ENCODE results near the gene RANGAP1. TPM values are rescaled to one million over a fixed set of nuclear protein-coding genes. Genes with fewer than 3 reads are reported as not detected.

Gene RANGAP1
- total RNA-seq, 4 donors from 2014 or later: 39.9 to 87.9 (median 65.5) TPM

DNA sequence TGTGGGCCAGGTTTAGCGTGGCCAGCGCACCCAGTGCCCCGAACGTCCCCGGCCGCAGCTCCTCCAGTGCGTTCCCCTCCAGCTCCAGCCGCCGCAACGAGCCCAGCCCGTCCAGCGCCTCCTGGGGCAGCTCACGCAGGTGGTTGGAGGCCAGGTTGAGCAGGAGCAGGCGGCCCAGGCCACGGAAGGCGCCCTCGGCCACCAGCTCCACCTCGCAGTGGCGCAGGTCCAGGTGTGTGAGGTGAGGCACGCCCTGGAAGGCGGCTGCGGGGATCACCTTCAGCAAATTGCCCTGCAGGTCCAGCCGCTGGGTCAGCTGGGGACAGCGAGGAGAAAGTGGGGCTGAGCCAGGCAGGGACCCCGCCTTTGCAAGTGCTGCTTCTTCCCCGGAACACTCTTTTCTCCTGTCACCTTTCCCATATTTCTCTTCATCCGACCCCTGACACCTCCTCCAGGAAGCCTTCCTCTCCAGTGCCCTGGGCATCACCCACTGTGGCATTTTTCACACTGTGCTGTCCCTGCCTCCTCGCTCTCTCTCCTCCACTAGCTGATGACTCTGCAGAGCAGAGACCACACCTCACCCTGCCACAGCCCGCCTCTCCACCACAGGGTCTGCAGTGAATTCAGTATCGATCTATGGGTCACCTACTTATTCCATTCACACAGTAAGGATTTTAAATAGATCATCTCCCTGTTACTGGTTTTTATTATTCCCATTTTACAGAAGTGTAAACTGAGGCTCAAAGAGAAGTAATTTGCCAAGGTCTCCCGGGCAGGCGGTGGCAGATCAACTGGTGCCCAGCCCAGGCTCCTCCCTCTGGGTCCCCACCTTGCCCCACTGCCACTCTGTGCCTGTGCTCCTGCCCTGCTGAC lies 47.2 kb downstream of the RANGAP1 start:
- Histone ChIP-seq H3K27me3 (no peaks in the 10 kb centered on the region), H3K36me3 (no peaks in the 10 kb centered on the region), H3K4me1 (peaks cover 23 to 29% (median 25%) of the 10 kb centered on the region in 4 donors), H3K9me3 (no peaks in the 10 kb centered on the region), H3K4me3 (peak overlapping the region; percentile 54 to 64 (median 58)), H3K27ac (replicated peaks in 1 of 4) (peak overlapping the region in 3 of 4 donors; percentile 16 to 69 (median 62))
- no peak for DNase-seq (ENCODE audit: extremely low spot score)
- TF ChIP-seq, protein P1, sequence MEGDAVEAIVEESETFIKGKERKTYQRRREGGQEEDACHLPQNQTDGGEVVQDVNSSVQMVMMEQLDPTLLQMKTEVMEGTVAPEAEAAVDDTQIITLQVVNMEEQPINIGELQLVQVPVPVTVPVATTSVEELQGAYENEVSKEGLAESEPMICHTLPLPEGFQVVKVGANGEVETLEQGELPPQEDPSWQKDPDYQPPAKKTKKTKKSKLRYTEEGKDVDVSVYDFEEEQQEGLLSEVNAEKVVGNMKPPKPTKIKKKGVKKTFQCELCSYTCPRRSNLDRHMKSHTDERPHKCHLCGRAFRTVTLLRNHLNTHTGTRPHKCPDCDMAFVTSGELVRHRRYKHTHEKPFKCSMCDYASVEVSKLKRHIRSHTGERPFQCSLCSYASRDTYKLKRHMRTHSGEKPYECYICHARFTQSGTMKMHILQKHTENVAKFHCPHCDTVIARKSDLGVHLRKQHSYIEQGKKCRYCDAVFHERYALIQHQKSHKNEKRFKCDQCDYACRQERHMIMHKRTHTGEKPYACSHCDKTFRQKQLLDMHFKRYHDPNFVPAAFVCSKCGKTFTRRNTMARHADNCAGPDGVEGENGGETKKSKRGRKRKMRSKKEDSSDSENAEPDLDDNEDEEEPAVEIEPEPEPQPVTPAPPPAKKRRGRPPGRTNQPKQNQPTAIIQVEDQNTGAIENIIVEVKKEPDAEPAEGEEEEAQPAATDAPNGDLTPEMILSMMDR (IDR thresholded peaks at IDR 0.05): no peak
- TF ChIP-seq POLR2A (IDR thresholded peaks at IDR 0.05; ENCODE audit: low read depth) (no peak), EP300 (IDR thresholded peaks at IDR 0.05) (no peak), POLR2AphosphoS5 (IDR thresholded peaks at IDR 0.05) (no peak)
- intact Hi-C loops (cut with DNase I): no loop called here
- WGBS: 90% methylated on average over 25 of the region's 32 CpGs

DNA sequence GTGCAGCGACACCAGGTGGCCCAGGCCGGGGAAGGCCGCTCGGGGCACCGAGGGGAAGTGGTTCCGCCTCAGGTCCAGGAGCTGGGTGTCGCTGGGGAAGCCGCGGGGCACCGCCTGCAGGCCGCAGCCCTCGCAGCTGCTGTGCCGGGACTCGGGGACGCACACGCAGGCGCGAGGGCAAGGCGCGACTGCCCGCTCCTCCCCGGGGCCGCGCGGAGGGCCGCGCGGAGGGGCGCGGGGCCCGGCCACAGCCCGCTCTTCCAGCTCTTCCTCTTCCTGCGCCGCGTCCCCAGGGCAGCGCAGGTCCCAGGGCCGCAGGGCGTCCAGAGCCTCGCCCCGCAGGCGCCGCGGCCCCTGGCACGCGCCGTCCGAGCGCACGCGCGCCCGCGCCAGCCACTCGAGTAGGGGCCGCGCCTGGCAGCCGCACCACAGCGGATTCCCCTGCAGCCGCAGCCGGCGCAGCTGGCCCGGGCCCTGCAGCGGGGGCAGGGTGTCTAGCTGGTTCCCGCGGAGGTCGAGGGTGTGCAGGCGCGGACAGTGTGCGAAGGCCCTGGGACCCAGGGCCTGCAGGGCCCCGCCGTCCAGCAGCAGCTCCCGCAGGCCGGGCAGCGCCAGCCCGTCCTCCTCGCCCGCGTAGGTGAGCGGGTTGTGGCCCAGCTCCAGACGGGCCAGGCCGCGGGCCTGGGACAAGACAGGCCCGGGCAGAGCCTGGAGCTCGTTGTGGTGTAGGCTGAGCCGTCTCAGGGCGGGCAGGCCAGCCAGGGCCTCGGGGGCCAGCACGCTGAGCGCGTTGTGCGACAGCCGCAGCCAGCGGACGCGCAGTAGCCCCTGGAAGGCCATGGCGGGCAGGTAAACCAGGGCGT lies 48.0 kb downstream of the RANGAP1 start:
- no peak for DNase-seq (ENCODE audit: extremely low spot score)
- Histone ChIP-seq H3K36me3 (no peaks in the 10 kb centered on the region), H3K4me3 (peak overlapping the region; percentile 54 to 64 (median 58)), H3K4me1 (peaks cover 24 to 29% (median 25%) of the 10 kb centered on the region in 4 donors), H3K27ac (replicated peaks in 1 of 4) (peak overlapping the region; percentile 33 to 64 (median 51)), H3K9me3 (no peaks in the 10 kb centered on the region), H3K27me3 (no peaks in the 10 kb centered on the region)
- intact Hi-C loops (cut with DNase I): no loop called here
- TF ChIP-seq, protein P1 (IDR thresholded peaks at IDR 0.05): peak; percentile 42 to 63 (median 45)
- TF ChIP-seq POLR2AphosphoS5 (IDR thresholded peaks at IDR 0.05): peak in 1 of 2 donors; percentile 33
- no peak for TF ChIP-seq POLR2A (IDR thresholded peaks at IDR 0.05; ENCODE audit: low read depth)
- WGBS: 11% methylated on average over 35 of the region's 97 CpGs

DNA sequence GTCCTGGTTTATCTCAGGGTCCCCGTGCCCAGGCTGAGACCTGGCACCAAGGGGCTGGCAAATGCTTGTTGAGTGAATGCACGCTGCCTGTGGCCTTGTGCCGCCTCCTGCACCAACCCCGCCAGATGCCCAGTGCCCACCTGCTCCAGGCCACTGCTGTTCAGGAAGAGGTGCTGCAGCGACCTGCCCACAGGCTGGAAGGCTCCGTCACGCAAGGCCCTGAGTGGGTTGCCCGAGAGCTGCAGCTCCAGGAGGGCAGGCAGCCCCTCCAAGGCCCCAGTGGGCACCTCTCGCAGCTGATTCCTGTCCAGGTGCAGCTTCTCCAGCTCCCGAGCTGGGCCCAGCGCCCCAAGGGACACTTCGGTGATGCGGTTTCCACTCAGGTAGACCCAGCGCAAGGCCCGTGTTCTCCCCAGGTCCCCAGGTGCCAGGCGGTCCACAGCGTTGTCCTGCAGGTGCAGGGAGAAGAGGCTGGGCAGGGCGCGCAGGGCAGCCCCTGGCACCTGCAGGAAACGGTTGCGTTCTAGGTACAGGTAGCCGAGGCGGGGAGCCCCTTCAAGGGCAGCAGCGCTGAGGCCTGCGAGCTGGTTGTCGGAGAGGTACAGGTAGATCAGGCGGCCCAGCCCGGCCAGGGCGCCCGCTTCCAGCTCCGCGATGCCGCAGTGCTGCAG lies 48.8 kb downstream of the RANGAP1 start:
- TF ChIP-seq POLR2AphosphoS5 (IDR thresholded peaks at IDR 0.05) (no peak), POLR2A (IDR thresholded peaks at IDR 0.05; ENCODE audit: low read depth) (no peak), EP300 (IDR thresholded peaks at IDR 0.05) (no peak)
- TF ChIP-seq, protein P1 (IDR thresholded peaks at IDR 0.05): no peak
- Histone ChIP-seq H3K27me3 (no peaks in the 10 kb centered on the region), H3K4me1 (peaks cover 25 to 31% (median 27%) of the 10 kb centered on the region in 4 donors), H3K9me3 (no peaks in the 10 kb centered on the region), H3K36me3 (no peaks in the 10 kb centered on the region), H3K4me3 (peak overlapping the region; percentile 54 to 64 (median 58)), H3K27ac (replicated peaks in 1 of 4) (peak overlapping the region in 3 of 4 donors; percentile 33 to 64 (median 62))
- no peak for DNase-seq (ENCODE audit: extremely low spot score)
- intact Hi-C loops (cut with DNase I): no loop called here
- WGBS: 58% methylated on average over 25 of the region's 33 CpGs

GRCh38 chr22:41234815-41235695 lies 50.9 kb downstream of the RANGAP1 start:
- intact Hi-C loops (cut with DNase I): no loop called here
- 89% methylated on average over 12 of the region's 19 CpGs for WGBS

More at GRCh38 chr22:41234815-41235695, 50.9 kb downstream of the RANGAP1 start:
- no peaks in the 10 kb centered on the region for H3K9me3 ChIP-seq
- H3K4me3 ChIP-seq: no peak overlapping the region
- H3K27ac ChIP-seq (replicated peaks in 1 of 4): no peak overlapping the region
- peaks cover 0 to 18% (median 8%) of the 10 kb centered on the region in 4 donors for H3K36me3 ChIP-seq
- H3K27me3 ChIP-seq: no peaks in the 10 kb centered on the region
- no peak for DNase-seq (ENCODE audit: extremely low spot score)
- TF ChIP-seq EP300 (IDR thresholded peaks at IDR 0.05): no peak
- TF ChIP-seq, protein P1 (IDR thresholded peaks at IDR 0.05): no peak
- no peak for TF ChIP-seq POLR2AphosphoS5 (IDR thresholded peaks at IDR 0.05)
- TF ChIP-seq POLR2A (IDR thresholded peaks at IDR 0.05; ENCODE audit: low read depth): no peak
- H3K4me1 ChIP-seq: peaks cover 25 to 46% (median 27%) of the 10 kb centered on the region in 4 donors
